Measurements from ENCODE around the gene GSTA3. TPM values are rescaled to one million over a fixed set of nuclear protein-coding genes. Genes with fewer than 3 reads are reported as not detected.
"Not testable (repeated sequence)": the region's sequence is repeated elsewhere in the genome, so short reads cannot be mapped to it uniquely, and the experiment has no call there.

The GSTA3 gene
- total RNA-seq, 1 donor from 2014 or later = not detected

DNA sequence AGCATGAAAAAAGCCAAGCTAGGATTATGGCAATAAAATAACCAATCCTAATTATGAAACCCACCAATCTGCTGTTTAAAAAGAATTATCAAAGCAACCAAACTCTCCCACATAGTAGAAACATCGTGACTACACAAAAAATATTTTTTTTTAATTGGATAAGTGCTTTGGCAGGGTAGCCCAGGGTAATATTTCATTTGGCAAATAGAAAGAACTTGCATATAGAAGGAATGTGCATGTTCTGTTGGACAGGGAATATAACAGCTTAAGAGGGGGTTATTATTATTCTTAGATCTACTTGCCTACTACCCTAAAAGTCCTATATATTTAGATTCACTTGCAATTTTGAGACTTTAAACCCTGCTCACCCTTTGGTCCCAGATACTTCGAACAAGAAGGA is 972 bp downstream of the GSTA3 start:
- no peak for DNase-seq (ENCODE audit: low spot score)
- H3K27ac ChIP-seq = no peak overlapping the region
- Mint-ChIP-seq H3K9me3 (no peaks in the 10 kb centered on the region), H3K27me3 (ENCODE audit: insufficient read depth, low read depth) (no peaks in the 10 kb centered on the region), H3K36me3 (no peaks in the 10 kb centered on the region), H3K4me1 (no peaks in the 10 kb centered on the region), H3K27ac (no peak overlapping the region), H3K4me3 (no peak overlapping the region)
- H3K9ac ChIP-seq = no peak overlapping the region
- no peaks in the 10 kb centered on the region for H3K9me3 ChIP-seq (ENCODE audit: low read depth)
- no peaks in the 10 kb centered on the region for H3K27me3 ChIP-seq
- no peaks in the 10 kb centered on the region for H4K20me1 ChIP-seq (ENCODE audit: low read depth)
- H3K79me2 ChIP-seq (ENCODE audit: low read depth) = no peaks in the 10 kb centered on the region
- no peaks in the 10 kb centered on the region for H3F3A ChIP-seq (ENCODE audit: low read depth)
- no peaks in the 10 kb centered on the region for H3K4me1 ChIP-seq
- no peak overlapping the region for H3K4me2 ChIP-seq
- no peak overlapping the region for H3K4me3 ChIP-seq
- TF ChIP-seq EZH2phosphoT487 (IDR thresholded peaks at IDR 0.05) (no peak), EZH2 (IDR thresholded peaks at IDR 0.05) (no peak)
- TF ChIP-seq, protein P1, sequence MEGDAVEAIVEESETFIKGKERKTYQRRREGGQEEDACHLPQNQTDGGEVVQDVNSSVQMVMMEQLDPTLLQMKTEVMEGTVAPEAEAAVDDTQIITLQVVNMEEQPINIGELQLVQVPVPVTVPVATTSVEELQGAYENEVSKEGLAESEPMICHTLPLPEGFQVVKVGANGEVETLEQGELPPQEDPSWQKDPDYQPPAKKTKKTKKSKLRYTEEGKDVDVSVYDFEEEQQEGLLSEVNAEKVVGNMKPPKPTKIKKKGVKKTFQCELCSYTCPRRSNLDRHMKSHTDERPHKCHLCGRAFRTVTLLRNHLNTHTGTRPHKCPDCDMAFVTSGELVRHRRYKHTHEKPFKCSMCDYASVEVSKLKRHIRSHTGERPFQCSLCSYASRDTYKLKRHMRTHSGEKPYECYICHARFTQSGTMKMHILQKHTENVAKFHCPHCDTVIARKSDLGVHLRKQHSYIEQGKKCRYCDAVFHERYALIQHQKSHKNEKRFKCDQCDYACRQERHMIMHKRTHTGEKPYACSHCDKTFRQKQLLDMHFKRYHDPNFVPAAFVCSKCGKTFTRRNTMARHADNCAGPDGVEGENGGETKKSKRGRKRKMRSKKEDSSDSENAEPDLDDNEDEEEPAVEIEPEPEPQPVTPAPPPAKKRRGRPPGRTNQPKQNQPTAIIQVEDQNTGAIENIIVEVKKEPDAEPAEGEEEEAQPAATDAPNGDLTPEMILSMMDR (IDR thresholded peaks at IDR 0.05) = no peak
- no peak overlapping the region for H2AFZ ChIP-seq (replicated peaks)
- H3K36me3 ChIP-seq = no peaks in the 10 kb centered on the region

DNA sequence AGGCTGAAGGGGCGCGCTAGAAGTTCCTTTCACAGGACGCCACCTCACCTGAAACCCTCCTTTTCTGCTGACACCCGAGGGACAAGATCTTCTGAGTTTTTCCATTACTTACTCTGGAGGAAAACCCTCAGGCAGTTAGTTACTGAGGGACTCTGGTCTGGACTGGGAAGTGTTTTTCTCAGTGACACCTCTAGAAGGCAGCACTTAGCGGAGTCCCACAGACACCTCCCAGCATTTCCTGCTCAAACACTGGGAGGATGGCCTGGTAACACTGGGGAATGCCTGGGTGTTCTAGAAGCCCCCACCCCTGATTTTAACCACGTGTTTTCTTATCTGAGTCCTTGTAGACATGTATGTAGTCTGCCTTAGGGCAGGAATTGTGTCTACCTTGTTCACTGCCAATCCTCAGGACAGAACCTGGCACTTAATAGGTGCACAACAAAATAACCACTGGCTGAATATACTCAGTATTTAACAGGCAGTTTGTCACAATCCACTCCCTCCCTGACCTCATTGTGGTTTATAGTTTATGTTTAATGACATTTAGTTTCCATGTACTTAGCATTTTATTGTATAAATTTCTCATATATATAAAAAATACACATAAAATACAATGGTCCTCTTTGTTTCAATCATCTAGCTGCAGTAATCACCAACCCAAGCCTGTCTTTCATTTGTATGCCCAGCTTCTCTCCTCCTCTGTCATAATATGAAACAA is 4.8 kb downstream of the GSTA3 start:
- no peaks in the 10 kb centered on the region for H3F3A ChIP-seq (ENCODE audit: low read depth)
- DNase-seq (ENCODE audit: low spot score) = peak; percentile 8
- Mint-ChIP-seq H3K36me3 (no peaks in the 10 kb centered on the region), H3K9me3 (no peaks in the 10 kb centered on the region), H3K4me1 (no peaks in the 10 kb centered on the region), H3K4me3 (no peak overlapping the region), H3K27ac (no peak overlapping the region), H3K27me3 (ENCODE audit: insufficient read depth, low read depth) (no peaks in the 10 kb centered on the region)
- H3K9me3 ChIP-seq (ENCODE audit: low read depth) = no peaks in the 10 kb centered on the region
- no peaks in the 10 kb centered on the region for H3K4me1 ChIP-seq
- H3K4me3 ChIP-seq = no peak overlapping the region
- no peaks in the 10 kb centered on the region for H4K20me1 ChIP-seq (ENCODE audit: low read depth)
- no peak overlapping the region for H3K4me2 ChIP-seq
- H3K9ac ChIP-seq = no peak overlapping the region
- H3K27ac ChIP-seq = no peak overlapping the region
- no peaks in the 10 kb centered on the region for H3K79me2 ChIP-seq (ENCODE audit: low read depth)
- H2AFZ ChIP-seq (replicated peaks) = peak overlapping the region; percentile 34
- TF ChIP-seq, protein P1 (IDR thresholded peaks at IDR 0.05) = peak; percentile 35
- no peak for TF ChIP-seq EZH2 (IDR thresholded peaks at IDR 0.05)
- H3K27me3 ChIP-seq = no peaks in the 10 kb centered on the region
- H3K36me3 ChIP-seq = no peaks in the 10 kb centered on the region

DNA sequence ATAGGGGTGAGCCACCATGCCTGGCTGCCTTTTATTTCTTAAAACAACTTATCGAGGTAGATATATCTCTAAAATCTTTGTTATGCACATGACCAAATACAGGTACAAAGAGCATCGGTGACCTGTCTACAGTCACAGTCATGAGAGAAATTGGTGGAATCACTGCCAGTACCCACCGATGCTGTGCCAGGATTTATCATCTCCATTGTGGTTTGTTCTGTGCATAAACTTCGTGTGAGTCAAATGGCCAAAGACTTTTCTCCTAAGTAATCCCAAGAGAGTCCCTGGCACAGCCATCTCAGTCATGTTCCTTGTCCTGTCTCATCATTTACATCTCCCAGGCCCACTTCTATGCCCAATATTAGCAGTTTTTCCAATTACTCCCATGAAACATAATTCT is 9.0 kb downstream of the GSTA3 start:
- Histone ChIP-seq H3K9ac (no peak overlapping the region), H3F3A (ENCODE audit: low read depth) (no peaks in the 10 kb centered on the region), H3K9me3 (ENCODE audit: low read depth) (no peaks in the 10 kb centered on the region), H3K36me3 (no peaks in the 10 kb centered on the region), H3K27ac (no peak overlapping the region), H3K27me3 (no peaks in the 10 kb centered on the region), H3K4me1 (no peaks in the 10 kb centered on the region), H3K4me3 (no peak overlapping the region), H2AFZ (replicated peaks) (no peak overlapping the region), H3K79me2 (ENCODE audit: low read depth) (no peaks in the 10 kb centered on the region), H4K20me1 (ENCODE audit: low read depth) (no peaks in the 10 kb centered on the region), H3K4me2 (no peak overlapping the region)
- Mint-ChIP-seq H3K9me3 (peaks cover 9% of the 10 kb centered on the region), H3K4me1 (no peaks in the 10 kb centered on the region), H3K36me3 (peaks cover 2% of the 10 kb centered on the region), H3K27ac (no peak overlapping the region), H3K27me3 (ENCODE audit: insufficient read depth, low read depth) (peaks cover 4% of the 10 kb centered on the region), H3K4me3 (no peak overlapping the region)
- TF ChIP-seq EZH2 (IDR thresholded peaks at IDR 0.05) (no peak), EZH2phosphoT487 (IDR thresholded peaks at IDR 0.05) (no peak)
- TF ChIP-seq, protein P1 (IDR thresholded peaks at IDR 0.05) = no peak
- DNase-seq (ENCODE audit: low spot score) = no peak

DNA sequence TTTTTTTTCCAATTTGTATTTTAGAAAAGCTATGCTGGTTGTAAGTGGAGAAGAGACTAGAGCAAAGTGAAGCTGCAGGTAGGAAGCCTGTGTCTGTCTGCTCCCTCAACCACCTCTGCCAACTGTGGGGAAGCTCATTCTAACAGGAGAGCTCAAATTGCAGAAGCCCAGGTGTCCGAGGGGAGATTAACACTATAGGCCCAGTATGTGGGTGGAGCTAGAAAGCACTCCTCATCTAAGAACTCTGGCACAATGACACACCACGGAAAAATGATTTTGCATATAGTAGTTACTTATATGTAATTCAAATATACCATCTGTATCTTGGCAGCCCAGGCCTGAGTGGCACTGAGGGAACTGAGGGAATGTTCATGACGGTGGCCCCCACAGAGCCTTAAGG is 13.7 kb downstream of the GSTA3 start:
- not testable (repeated sequence) for H3K9me3 ChIP-seq (ENCODE audit: low read depth); H3K36me3 ChIP-seq; H3K9me3 Mint-ChIP-seq; H4K20me1 ChIP-seq (ENCODE audit: low read depth); H3K36me3 Mint-ChIP-seq; H3F3A ChIP-seq (ENCODE audit: low read depth); DNase-seq (ENCODE audit: low spot score); H3K27me3 ChIP-seq; H3K27me3 Mint-ChIP-seq (ENCODE audit: insufficient read depth, low read depth); H3K27ac Mint-ChIP-seq; H3K27ac ChIP-seq; H3K4me2 ChIP-seq; H3K4me3 Mint-ChIP-seq; H3K9ac ChIP-seq; H3K79me2 ChIP-seq (ENCODE audit: low read depth); H2AFZ ChIP-seq (replicated peaks); H3K4me1 Mint-ChIP-seq; H3K4me3 ChIP-seq; H3K4me1 ChIP-seq

Data from neural progenitor cell (in vitro differentiated cells).